GM19193 (cell line): ENCODE results near the gene GRB2.

Experiments used
- POLR2A ChIP-seq: IDR thresholded peaks from 4 replicates; pipeline ENCODE4 v1.6.1; 2011; ENCODE audit not compliant: insufficient read depth, insufficient read length; ENCODE audit errors: extremely low read depth

GRB2 gene

GRCh38 chr17:75371339-75371738 lies 34.1 kb downstream of the GRB2 start:
- TF ChIP-seq POLR2A, result no peak

DNA sequence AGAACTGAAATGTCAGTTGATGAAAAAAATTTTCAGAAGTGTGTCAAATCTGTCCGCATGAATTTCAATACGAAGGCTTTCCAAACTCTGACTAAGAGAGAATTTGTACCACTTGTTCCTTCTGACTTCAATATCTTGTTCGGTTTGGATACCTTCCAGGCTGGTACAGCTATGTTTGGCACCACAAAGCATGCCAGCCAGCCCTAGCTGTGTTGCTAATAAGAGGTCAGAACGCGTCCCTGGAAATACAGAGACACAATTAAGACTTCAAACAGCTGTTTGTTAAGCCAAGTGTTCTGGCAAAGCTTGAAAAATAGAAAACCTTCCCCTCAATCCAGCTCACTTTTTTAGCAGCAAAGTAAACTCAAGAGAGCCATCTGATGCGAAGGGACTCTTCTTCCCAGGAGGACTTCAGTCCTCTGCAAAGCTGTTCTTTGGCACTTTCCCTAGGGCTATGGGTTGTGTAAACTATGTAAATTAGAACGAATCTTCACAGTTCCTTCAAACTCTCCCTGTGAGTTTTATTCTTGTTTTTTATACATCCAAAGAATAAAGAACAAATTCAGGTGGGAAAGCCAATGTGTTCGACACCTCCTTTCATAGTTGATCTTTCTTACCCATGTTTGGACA lies 35.1 kb downstream of the GRB2 start:
- TF ChIP-seq POLR2A, result no peak

- TF ChIP-seq POLR2A, result no peak
Observed at GRCh38 chr17:75367312-75367711, 38.2 kb downstream of the GRB2 start.

GRCh38 chr17:75366432-75366831 lies 39.0 kb downstream of the GRB2 start:
- TF ChIP-seq POLR2A, result no peak

- no peak for TF ChIP-seq POLR2A
Observed at GRCh38 chr17:75365931-75366275, 39.6 kb downstream of the GRB2 start.

GRCh38 chr17:75365009-75365930 lies 40.2 kb downstream of the GRB2 start:
- no peak for TF ChIP-seq POLR2A

DNA sequence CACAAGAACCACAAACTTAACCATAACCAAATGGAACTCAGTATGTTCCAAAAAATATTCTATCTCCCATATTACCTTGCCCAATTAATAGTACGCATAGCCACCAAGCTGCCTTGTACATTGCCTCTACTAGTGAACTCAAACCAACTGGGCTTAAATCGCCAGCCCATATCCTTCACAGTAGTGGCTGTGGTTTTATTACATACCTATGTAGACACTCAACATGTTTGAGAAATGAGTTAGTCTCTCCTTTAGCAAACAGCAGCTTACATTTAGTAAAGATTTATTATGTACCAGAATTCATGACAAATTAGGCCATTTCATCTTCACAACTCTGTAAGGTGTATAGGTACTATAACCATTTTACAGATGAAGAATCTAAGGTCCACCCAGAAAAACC lies 41.4 kb downstream of the GRB2 start:
- TF ChIP-seq POLR2A, result no peak

DNA sequence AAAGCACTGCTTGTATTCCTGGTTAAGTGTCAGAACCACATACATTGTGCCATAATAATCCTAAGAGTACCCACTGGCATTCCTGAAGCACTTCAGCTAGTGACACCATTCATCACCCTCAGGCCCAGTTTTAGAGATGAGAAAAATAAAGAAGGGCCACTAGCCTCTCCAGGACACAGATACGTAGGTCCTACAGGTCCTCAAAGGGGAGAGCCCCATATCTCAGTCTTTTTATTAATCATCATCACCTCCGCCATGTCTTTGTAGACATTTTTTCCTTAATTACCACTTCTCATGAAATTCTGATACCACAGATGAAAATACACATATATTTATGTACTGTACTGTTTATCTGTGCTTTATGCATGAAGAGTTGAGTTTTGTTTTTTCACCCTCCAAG lies 43.5 kb downstream of the GRB2 start:
- TF ChIP-seq POLR2A, result no peak

- TF ChIP-seq POLR2A, result no peak
Observed at GRCh38 chr17:75361344-75361743, 44.1 kb downstream of the GRB2 start.

DNA sequence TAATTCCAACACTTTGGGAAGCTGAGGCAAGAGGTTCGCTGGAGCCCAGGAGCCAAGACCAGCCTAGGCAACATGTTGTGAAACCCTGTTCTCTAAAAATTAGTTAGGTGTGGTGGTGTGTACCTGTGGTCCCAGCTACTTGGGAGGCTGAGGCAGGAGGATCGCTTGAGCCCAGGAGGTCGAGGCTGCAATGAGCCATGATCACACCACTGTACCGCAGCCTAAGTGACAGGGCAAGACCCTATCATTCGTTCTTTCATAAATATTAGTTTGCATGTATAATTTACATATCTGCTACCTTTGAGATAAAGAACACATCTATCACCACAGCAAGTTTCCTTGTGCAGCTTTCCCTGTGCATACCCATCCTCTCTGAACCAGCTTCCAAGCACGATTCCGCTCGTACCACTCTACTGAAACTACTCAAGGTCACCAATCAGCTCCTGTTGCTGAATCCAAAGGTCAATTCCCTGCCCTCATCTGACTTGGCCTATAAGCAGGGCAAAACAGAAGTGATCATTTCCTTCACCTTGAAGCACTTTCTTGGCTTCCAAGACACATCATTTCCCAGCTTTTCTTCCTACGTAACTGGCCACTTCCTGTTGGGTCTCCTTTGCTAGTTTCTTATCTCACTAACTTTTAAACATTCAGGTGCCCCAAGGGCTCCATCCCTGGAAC lies 49.1 kb downstream of the GRB2 start:
- no peak for TF ChIP-seq POLR2A

DNA sequence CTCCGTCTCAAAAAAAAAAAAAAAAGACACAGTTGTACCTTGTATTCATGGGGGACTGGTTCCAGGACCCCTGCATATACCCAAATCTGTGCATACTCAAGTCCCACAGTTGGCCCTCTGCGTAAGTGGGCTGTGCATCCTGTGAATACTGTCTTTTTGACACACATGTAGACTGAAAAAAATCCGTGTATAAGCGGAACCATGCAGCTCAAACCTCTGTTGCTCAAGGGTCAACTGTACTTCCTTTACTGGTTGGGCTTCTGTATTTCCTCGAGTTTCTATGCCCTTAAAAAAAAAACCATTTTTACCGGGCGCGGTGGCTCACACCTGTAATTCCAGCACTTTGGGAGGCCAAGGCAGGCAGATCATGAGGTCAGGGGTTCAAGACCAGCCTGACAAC lies 52.3 kb downstream of the GRB2 start:
- no peak for TF ChIP-seq POLR2A

DNA sequence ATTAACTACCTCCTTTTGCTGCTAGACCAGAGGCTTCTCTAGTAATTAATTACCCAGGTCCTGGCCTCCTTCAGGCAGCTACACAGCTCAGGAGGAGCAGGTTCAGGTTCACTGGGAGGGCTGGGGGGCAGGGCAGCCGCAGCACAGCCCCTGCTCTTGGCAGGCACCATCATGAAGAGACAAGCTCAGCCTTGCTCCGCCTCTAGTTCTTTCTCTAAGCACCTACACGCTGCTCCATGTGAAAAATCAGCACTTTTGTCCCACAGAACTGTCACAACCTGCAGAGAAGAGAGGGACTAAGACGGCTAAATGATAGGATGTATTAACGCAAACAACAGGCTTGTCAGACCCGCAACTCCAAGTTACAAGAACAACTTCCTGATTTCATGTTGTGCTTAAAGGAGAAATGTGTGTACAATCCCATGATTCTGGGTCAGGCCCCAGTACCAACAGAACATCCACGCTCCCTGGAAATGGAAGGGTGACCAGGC lies 53.4 kb downstream of the GRB2 start:
- no peak for TF ChIP-seq POLR2A

DNA sequence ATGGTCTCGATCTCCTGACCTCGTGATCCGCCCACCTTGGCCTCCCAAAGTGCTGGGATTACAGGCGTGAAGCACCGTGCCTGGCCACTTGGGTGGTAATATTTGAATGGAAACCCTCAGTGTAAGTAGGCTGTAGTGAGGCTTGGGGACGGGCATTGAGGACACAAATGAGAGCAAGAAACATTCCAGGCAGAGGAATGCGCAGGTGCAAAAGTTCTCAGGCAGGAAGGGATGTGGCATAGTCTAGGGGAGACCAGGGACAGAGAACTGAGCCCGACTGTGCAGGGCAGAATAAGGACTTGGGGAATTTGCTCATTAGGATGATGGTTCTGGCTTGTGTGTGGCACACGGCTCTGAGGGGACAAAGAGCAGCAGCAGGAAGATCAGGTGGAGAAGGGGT lies 54.8 kb downstream of the GRB2 start:
- TF ChIP-seq POLR2A, result no peak

GRCh38 chr17:75350029-75350428 lies 55.4 kb downstream of the GRB2 start:
- no peak for TF ChIP-seq POLR2A

- no peak for TF ChIP-seq POLR2A
Observed at GRCh38 chr17:75349589-75349988, 55.9 kb downstream of the GRB2 start.
